ENCODE data around the gene EPG5.

GRCh38 chr18:45967007-45967706, at the start of gene EPG5:
- TF ChIP-seq, protein P1, sequence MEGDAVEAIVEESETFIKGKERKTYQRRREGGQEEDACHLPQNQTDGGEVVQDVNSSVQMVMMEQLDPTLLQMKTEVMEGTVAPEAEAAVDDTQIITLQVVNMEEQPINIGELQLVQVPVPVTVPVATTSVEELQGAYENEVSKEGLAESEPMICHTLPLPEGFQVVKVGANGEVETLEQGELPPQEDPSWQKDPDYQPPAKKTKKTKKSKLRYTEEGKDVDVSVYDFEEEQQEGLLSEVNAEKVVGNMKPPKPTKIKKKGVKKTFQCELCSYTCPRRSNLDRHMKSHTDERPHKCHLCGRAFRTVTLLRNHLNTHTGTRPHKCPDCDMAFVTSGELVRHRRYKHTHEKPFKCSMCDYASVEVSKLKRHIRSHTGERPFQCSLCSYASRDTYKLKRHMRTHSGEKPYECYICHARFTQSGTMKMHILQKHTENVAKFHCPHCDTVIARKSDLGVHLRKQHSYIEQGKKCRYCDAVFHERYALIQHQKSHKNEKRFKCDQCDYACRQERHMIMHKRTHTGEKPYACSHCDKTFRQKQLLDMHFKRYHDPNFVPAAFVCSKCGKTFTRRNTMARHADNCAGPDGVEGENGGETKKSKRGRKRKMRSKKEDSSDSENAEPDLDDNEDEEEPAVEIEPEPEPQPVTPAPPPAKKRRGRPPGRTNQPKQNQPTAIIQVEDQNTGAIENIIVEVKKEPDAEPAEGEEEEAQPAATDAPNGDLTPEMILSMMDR (conservative IDR thresholded peaks at IDR 0.05) = no peak
- TF ChIP-seq ZFX (IDR thresholded peaks at IDR 0.05) = peak; percentile 44; the same call in 1 of the 2 replicates

All from C4-2B (cell line).